Measurements from ENCODE around the gene RNF103. TPM values are rescaled to one million over a fixed set of nuclear protein-coding genes. Genes with fewer than 3 reads are reported as not detected.

Gene RNF103
- total and polyA plus RNA-seq, 4 experiments from 2014 or later, result 1.8 to 35.0 (median 20.0) TPM

DNA sequence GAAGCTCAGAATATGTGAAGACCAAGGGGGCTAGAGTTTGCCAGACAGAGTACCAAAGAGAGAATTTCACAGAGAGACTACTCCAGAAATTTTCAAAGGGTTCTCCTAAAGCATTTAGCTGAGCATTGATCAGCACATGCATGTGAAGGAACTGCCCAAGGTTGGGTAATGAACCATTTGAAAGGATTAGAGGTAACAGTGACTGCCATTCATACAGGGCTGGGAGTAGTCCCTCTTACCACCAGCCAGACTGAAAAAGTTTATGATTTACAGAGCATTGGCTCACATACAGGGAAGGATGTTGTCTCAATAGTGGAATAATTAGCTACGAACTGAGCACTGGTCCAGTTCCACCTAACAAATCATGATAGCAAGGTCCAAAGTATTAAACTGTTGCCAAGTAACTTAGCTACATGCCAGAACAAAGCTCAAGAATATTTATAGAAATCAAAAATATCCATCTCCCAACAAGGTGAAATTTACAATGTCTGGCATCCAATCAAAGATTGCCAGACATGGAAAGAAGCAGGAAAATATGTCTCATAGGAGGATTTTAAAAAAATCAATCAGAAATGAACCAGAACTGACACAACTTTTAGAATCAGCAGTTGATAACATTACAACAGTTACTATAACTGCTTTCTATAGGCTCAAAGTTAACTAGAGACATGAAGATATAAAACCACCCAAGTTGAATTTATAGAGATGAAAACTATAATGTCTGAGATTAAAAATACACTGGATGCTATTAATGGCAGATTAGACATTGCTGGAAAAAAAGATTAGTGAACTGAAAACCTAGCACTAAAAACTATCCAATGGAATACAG lies 25.7 kb upstream of the RNF103 start:
- H3K4me3 ChIP-seq (ENCODE audit: low read length in 2 of 2), result no peak overlapping the region
- no peaks in the 10 kb centered on the region for H3K36me3 ChIP-seq (ENCODE audit: insufficient read depth, low read length)
- H3K27me3 ChIP-seq (ENCODE audit: insufficient read depth, low read length), result no peaks in the 10 kb centered on the region
- peaks cover 4 to 21% of the 10 kb centered on the region in 2 donors for H3K36me3 Mint-ChIP-seq
- H3K4me3 Mint-ChIP-seq, result peak overlapping the region in 1 of 8 donors; percentile 13
- ChIA-PET CTCF (ENCODE audit: partially characterized antibody) (no interaction called here), POLR2A (ENCODE audit: partially characterized antibody) (no interaction called here)
- no peak for DNase-seq
- H3K9me3 ChIP-seq (ENCODE audit: control insufficient read depth in 1 of 2, low read length in 2 of 2), result no peaks in the 10 kb centered on the region
- peaks cover 8 to 16% of the 10 kb centered on the region in 2 donors for H3K27me3 Mint-ChIP-seq
- H3K4me1 ChIP-seq (ENCODE audit: insufficient read depth, low read length), result no peaks in the 10 kb centered on the region
- peaks cover 4 to 33% (median 28%) of the 10 kb centered on the region in 8 donors for H3K9me3 Mint-ChIP-seq
- H3K27ac ChIP-seq (ENCODE audit: low read depth, low read length), result no peak overlapping the region
- intact Hi-C loops (cut with micrococcal nuclease), result no loop called here
- no peak overlapping the region for H3K27ac Mint-ChIP-seq
- H3K4me1 Mint-ChIP-seq, result no peaks in the 10 kb centered on the region

DNA sequence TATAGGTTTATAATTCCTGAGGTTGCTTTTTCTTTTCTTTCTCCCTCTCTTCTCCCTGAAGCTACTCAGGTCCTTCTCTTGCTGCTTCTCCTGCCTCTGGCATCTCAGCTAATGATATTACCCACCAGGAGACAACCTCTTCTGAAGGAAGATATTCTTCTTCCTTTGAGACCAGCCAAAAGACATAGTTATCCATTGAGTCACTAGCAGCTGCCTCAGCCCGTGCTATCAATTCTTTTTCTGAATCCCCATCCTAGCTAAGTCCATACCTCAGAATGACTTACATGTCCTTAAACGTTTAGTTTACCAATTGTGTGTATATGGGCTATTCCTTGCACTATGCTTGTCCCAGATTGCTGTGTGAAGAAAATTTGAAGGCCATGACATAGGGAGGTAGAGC lies 25.0 kb upstream of the RNF103 start:
- POLR2A ChIA-PET (ENCODE audit: partially characterized antibody), result no interaction called here

DNA sequence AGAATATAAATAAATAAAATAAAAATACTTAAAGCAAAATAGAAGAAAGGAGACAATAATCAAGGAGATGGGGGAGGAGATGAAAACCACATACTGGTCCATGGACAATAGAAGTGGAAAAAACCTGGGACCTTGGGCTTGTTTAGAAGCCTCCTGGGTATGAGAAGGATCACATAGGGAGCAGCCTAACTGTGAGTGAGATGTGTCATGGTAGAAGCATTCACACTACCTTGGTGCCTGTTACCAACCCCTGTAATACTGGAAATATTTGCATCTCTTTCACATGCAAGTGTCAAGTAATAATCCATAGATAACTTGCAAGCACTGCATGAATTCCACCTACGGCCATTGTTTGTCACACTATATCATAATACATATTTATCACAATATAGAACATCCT lies 23.2 kb upstream of the RNF103 start:
- Histone ChIP-seq H3K4me1 (ENCODE audit: insufficient read depth, low read length) (no peaks in the 10 kb centered on the region), H3K9me3 (ENCODE audit: control insufficient read depth in 1 of 2, low read length in 2 of 2) (no peaks in the 10 kb centered on the region), H3K27ac (ENCODE audit: low read depth, low read length) (no peak overlapping the region), H3K36me3 (ENCODE audit: insufficient read depth, low read length) (no peaks in the 10 kb centered on the region), H3K4me3 (ENCODE audit: low read length in 2 of 2) (no peak overlapping the region), H3K27me3 (ENCODE audit: insufficient read depth, low read length) (no peaks in the 10 kb centered on the region)
- Mint-ChIP-seq H3K27ac (no peak overlapping the region), H3K4me1 (no peaks in the 10 kb centered on the region), H3K9me3 (peaks cover 4 to 32% (median 28%) of the 10 kb centered on the region in 8 donors), H3K36me3 (peaks cover 4 to 21% of the 10 kb centered on the region in 2 donors), H3K4me3 (no peak overlapping the region), H3K27me3 (peaks cover 8 to 17% of the 10 kb centered on the region in 2 donors)
- CTCF ChIA-PET (ENCODE audit: partially characterized antibody), result no interaction called here
- no peak for DNase-seq
- POLR2A ChIA-PET (ENCODE audit: partially characterized antibody), result no interaction called here
- intact Hi-C loops (cut with micrococcal nuclease), result no loop called here

More for the DNA sequence above, 25.0 kb upstream of the RNF103 start:
- no peaks in the 10 kb centered on the region for H3K4me1 ChIP-seq (ENCODE audit: insufficient read depth, low read length)
- no peaks in the 10 kb centered on the region for H3K4me1 Mint-ChIP-seq
- peaks cover 4 to 21% of the 10 kb centered on the region in 2 donors for H3K36me3 Mint-ChIP-seq
- no peak for DNase-seq
- H3K9me3 Mint-ChIP-seq, result peaks cover 4 to 33% (median 28%) of the 10 kb centered on the region in 8 donors
- no peak overlapping the region for H3K27ac Mint-ChIP-seq
- H3K4me3 ChIP-seq (ENCODE audit: low read length in 2 of 2), result no peak overlapping the region
- CTCF ChIA-PET (ENCODE audit: partially characterized antibody), result no interaction called here
- peaks cover 8 to 16% of the 10 kb centered on the region in 2 donors for H3K27me3 Mint-ChIP-seq
- H3K27ac ChIP-seq (ENCODE audit: low read depth, low read length), result no peak overlapping the region
- no peaks in the 10 kb centered on the region for H3K9me3 ChIP-seq (ENCODE audit: control insufficient read depth in 1 of 2, low read length in 2 of 2)
- peak overlapping the region in 2 of 8 donors; percentile 13 to 49 for H3K4me3 Mint-ChIP-seq
- no peaks in the 10 kb centered on the region for H3K36me3 ChIP-seq (ENCODE audit: insufficient read depth, low read length)
- intact Hi-C loops (cut with micrococcal nuclease), result no loop called here
- H3K27me3 ChIP-seq (ENCODE audit: insufficient read depth, low read length), result no peaks in the 10 kb centered on the region

DNA sequence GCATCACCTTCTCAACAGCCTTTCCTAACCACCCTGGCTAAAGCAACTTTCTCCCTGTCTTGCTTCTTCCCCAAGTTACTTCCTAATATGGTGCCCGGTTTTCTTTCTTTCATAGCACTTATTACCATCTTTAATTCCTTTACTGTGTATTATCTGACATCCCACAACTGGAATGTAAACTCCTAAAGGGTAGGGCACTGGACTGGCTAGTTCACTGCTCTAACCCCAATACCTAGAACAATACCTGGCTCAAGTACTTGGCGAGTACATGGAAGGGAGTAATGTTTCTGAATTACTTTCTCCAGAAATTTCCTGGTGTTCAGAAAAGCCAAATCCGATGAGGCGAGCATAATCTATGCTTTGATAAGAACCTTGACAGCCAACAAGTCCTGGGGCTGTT lies 22.7 kb upstream of the RNF103 start:
- H3K9me3 Mint-ChIP-seq, result peaks cover 4 to 34% (median 28%) of the 10 kb centered on the region in 8 donors
- no peak overlapping the region for H3K27ac Mint-ChIP-seq
- H3K36me3 ChIP-seq (ENCODE audit: insufficient read depth, low read length), result no peaks in the 10 kb centered on the region
- H3K4me1 Mint-ChIP-seq, result no peaks in the 10 kb centered on the region
- CTCF ChIA-PET (ENCODE audit: partially characterized antibody), result no interaction called here
- POLR2A ChIA-PET (ENCODE audit: partially characterized antibody), result no interaction called here
- H3K27ac ChIP-seq (ENCODE audit: low read depth, low read length), result no peak overlapping the region
- H3K4me3 ChIP-seq (ENCODE audit: low read length in 2 of 2), result no peak overlapping the region
- no peak for DNase-seq
- no peaks in the 10 kb centered on the region for H3K9me3 ChIP-seq (ENCODE audit: control insufficient read depth in 1 of 2, low read length in 2 of 2)
- no peaks in the 10 kb centered on the region for H3K27me3 ChIP-seq (ENCODE audit: insufficient read depth, low read length)
- intact Hi-C loops (cut with micrococcal nuclease), result no loop called here
- H3K4me3 Mint-ChIP-seq, result no peak overlapping the region
- H3K36me3 Mint-ChIP-seq, result peaks cover 4 to 21% of the 10 kb centered on the region in 2 donors
- no peaks in the 10 kb centered on the region for H3K4me1 ChIP-seq (ENCODE audit: insufficient read depth, low read length)
- H3K27me3 Mint-ChIP-seq, result peaks cover 8 to 17% of the 10 kb centered on the region in 2 donors

DNA sequence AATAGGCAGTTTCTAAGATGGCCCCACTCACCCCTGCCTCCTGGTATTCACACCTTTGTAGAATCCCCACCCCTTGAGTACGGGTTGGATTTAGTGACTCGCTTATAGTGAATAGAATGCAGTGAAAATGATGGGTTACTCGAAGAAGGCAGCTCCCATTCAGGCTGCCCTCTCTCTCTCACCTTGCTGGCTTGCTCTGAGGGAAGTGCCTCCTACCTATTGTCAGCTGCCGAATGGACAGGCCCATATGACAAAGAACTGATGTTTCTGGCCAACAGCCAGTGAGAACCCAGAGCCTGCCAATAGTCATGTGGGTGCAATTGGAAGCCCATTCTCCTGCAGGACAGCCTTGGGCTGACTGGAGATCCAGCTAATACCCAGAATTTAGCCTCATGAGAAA lies 22.1 kb upstream of the RNF103 start:
- POLR2A ChIA-PET (ENCODE audit: partially characterized antibody), result no interaction called here
- Histone ChIP-seq H3K4me3 (ENCODE audit: low read length in 2 of 2) (no peak overlapping the region), H3K9me3 (ENCODE audit: control insufficient read depth in 1 of 2, low read length in 2 of 2) (no peaks in the 10 kb centered on the region), H3K36me3 (ENCODE audit: insufficient read depth, low read length) (no peaks in the 10 kb centered on the region), H3K27ac (ENCODE audit: low read depth, low read length) (no peak overlapping the region), H3K4me1 (ENCODE audit: insufficient read depth, low read length) (no peaks in the 10 kb centered on the region), H3K27me3 (ENCODE audit: insufficient read depth, low read length) (no peaks in the 10 kb centered on the region)
- CTCF ChIA-PET (ENCODE audit: partially characterized antibody), result no interaction called here
- Mint-ChIP-seq H3K9me3 (peaks cover 4 to 38% (median 30%) of the 10 kb centered on the region in 8 donors), H3K4me1 (no peaks in the 10 kb centered on the region), H3K4me3 (no peak overlapping the region), H3K27ac (no peak overlapping the region), H3K36me3 (peaks cover 4 to 21% of the 10 kb centered on the region in 2 donors), H3K27me3 (peaks cover 8 to 17% of the 10 kb centered on the region in 2 donors)
- intact Hi-C loops (cut with micrococcal nuclease), result no loop called here
- DNase-seq, result no peak

DNA sequence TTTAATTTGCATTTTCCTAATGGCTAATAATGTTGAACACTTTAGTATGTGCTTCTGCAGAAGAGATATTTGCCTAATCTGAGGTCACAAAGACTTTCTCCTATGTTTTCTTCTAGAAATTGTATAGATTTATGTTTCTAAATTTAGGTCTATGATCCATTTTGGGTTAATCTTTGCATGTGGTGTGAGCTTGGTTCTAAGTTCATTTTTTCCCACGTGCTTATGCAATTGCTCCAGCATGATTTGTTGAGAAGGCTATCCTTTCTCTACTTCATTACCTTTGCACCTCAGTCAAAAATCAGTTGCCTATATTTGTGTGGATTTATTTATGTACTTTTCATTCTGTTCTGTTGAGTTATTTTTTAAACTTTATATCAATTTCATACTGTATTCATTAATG lies 15.0 kb upstream of the RNF103 start:
- intact Hi-C loops (cut with micrococcal nuclease), result no loop called here
- H3K27me3 Mint-ChIP-seq, result peaks cover 0 to 1% of the 10 kb centered on the region in 2 donors

DNA sequence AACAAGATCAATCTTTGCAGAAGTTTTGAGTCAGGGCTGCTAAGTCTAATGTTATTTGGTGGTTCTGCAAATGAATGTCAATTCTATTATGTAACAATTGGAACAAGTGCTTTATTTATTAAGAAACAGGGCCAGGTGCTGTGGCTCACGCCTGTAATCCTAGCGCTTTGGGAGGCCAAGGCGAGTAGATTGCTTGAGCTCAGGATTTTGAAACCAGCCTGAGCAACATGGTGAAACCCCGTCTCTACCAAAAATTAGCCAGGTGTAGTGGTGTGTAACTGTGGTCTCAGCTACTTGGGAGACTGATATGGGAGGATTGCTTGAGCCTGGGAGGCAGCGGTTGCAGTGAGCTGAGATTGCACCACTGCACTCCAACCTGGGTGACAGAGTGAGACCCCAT lies 13.2 kb upstream of the RNF103 start:
- ChIA-PET POLR2A (ENCODE audit: partially characterized antibody) (interaction anchor here (0.6 kb wide), 1 partner anchor 950 kb away, joined by 3 read pairs; no protein-coding TSS in a partner anchor), CTCF (ENCODE audit: partially characterized antibody) (no interaction called here)
- Mint-ChIP-seq H3K4me3 (no peak overlapping the region), H3K9me3 (peaks cover 0 to 26% (median 15%) of the 10 kb centered on the region in 8 donors), H3K27me3 (no peaks in the 10 kb centered on the region), H3K4me1 (no peaks in the 10 kb centered on the region), H3K36me3 (peaks cover 0 to 3% of the 10 kb centered on the region in 2 donors), H3K27ac (no peak overlapping the region)
- no peak overlapping the region for H3K27ac ChIP-seq (ENCODE audit: low read depth, low read length)
- no peaks in the 10 kb centered on the region for H3K4me1 ChIP-seq (ENCODE audit: insufficient read depth, low read length)
- H3K36me3 ChIP-seq (ENCODE audit: insufficient read depth, low read length), result no peaks in the 10 kb centered on the region
- H3K27me3 ChIP-seq (ENCODE audit: insufficient read depth, low read length), result no peaks in the 10 kb centered on the region
- no peak for DNase-seq
- H3K4me3 ChIP-seq (ENCODE audit: low read length in 2 of 2), result no peak overlapping the region
- H3K9me3 ChIP-seq (ENCODE audit: control insufficient read depth in 1 of 2, low read length in 2 of 2), result no peaks in the 10 kb centered on the region
- intact Hi-C loops (cut with micrococcal nuclease), result no loop called here

More for the DNA sequence above, 15.0 kb upstream of the RNF103 start:
- no peak overlapping the region for H3K27ac ChIP-seq (ENCODE audit: low read depth, low read length)
- H3K4me3 ChIP-seq (ENCODE audit: low read length in 2 of 2), result no peak overlapping the region
- Mint-ChIP-seq H3K27ac (no peak overlapping the region), H3K9me3 (peaks cover 0 to 26% (median 15%) of the 10 kb centered on the region in 8 donors), H3K36me3 (peaks cover 0 to 3% of the 10 kb centered on the region in 2 donors), H3K4me3 (no peak overlapping the region), H3K4me1 (no peaks in the 10 kb centered on the region)
- POLR2A ChIA-PET (ENCODE audit: partially characterized antibody), result no interaction called here
- H3K36me3 ChIP-seq (ENCODE audit: insufficient read depth, low read length), result no peaks in the 10 kb centered on the region
- no peaks in the 10 kb centered on the region for H3K27me3 ChIP-seq (ENCODE audit: insufficient read depth, low read length)
- no peaks in the 10 kb centered on the region for H3K4me1 ChIP-seq (ENCODE audit: insufficient read depth, low read length)
- CTCF ChIA-PET (ENCODE audit: partially characterized antibody), result no interaction called here
- DNase-seq, result no peak
- no peaks in the 10 kb centered on the region for H3K9me3 ChIP-seq (ENCODE audit: control insufficient read depth in 1 of 2, low read length in 2 of 2)
